B cell (primary cell): ENCODE data around the gene YES1. TPM values are rescaled to one million over a fixed set of nuclear protein-coding genes. Genes with fewer than 3 reads are reported as not detected.
A peak's percentile ranks its signal among the peaks of the same experiment; 100 is the strongest.

Experiments used
- ATAC-seq: fragments of 200-7000 bp; cut with Tn5 transposase; one replicate; pipeline ENCODE4 v1.10.0; 2021; ENCODE audit warnings: low read depth, mild to moderate bottlenecking, moderate number of reproducible peaks, moderate library complexity
- CTCF ChIA-PET: fragments of 350-600 bp; sonication (Branson Sonifier 250); formaldehyde crosslinking; loops from one replicate; lab custom pipeline; 2021; ENCODE audit warnings: antibody characterized with exemption, inconsistent platforms; lab: Charles Lee
- POLR2A ChIA-PET: fragments of 350-600 bp; sonication (Branson Sonifier 250); formaldehyde crosslinking; loops from one replicate; lab custom pipeline; 2021; ENCODE audit warnings: antibody characterized with exemption; lab: Charles Lee
- DNase-seq: peaks from one replicate; pipeline ENCODE4 v3.0.0; 2013
- H2AFZ ChIP-seq: 2 replicates; pipeline ENCODE4 v1.6.1; 2012; ENCODE audit warnings: mild to moderate bottlenecking, low read depth, low read length; ENCODE audit not compliant: insufficient read depth, poor library complexity, severe bottlenecking
- H3K27ac ChIP-seq, 2 donors: 1 replicate in 1 of 2; 2 replicates in 1 of 2; pipeline ENCODE4 v1.5.1; 2012 to 2013; ENCODE audit warnings: low read length in 2 of 2, mild to moderate bottlenecking in 2 of 2, moderate library complexity in 1 of 2
- H3K27me3 ChIP-seq, 4 experiments: fragments of 200-600 bp in 1 of 4; sonication (generic) in 1 of 4; replicated peaks in 1 of 4; 1 replicate in 2 of 4; 2 replicates in 2 of 4; pipeline versions ENCODE4 v1.6.1 to v1.7.0; 2013 to 2016; ENCODE audit warnings: low read length in 3 of 4, mild to moderate bottlenecking in 2 of 4, mixed read lengths in 1 of 4, moderate library complexity in 1 of 4; ENCODE audit not compliant: insufficient read depth in 4 of 4, control insufficient read depth in 3 of 4; ENCODE audit errors: control extremely low read depth in 1 of 4
- H3K36me3 ChIP-seq, 2 experiments: replicated peaks in 1 of 2; 1 replicate in 1 of 2; 2 replicates in 1 of 2; pipeline versions ENCODE4 v1.6.1 to v1.7.1; 2013; ENCODE audit warnings: low read length in 1 of 2; ENCODE audit not compliant: insufficient read depth in 2 of 2, control insufficient read depth in 1 of 2; ENCODE audit errors: control extremely low read depth in 1 of 2, extremely low read depth in 1 of 2
- H3K4me1 ChIP-seq, 2 donors: fragments of 200-600 bp in 1 of 2; sonication (generic) in 1 of 2; 1 replicate in 1 of 2; 2 replicates in 1 of 2; pipeline versions ENCODE4 v1.5.1 to v1.6.1; 2013 to 2017; ENCODE audit warnings: low read length in 2 of 2; ENCODE audit not compliant: control insufficient read depth in 2 of 2, insufficient read depth in 2 of 2
- H3K4me2 ChIP-seq: replicated peaks from 2 replicates; pipeline ENCODE3; 2012; ENCODE audit warnings: mild to moderate bottlenecking, low read depth, low read length; ENCODE audit not compliant: poor library complexity, severe bottlenecking
- H3K4me3 ChIP-seq, 5 experiments: fragments of 200-600 bp in 1 of 5; sonication (generic) in 1 of 5; 1 replicate in 3 of 5; 2 replicates in 2 of 5; pipeline versions ENCODE4 v1.5.1 to v1.7.0; 2011 to 2016; ENCODE audit warnings: low read length in 4 of 5, mild to moderate bottlenecking in 4 of 5, low read depth in 2 of 5, control low read depth in 1 of 5, moderate library complexity in 1 of 5; ENCODE audit not compliant: insufficient read depth in 1 of 5; ENCODE audit errors: control extremely low read depth in 1 of 5, extremely low read depth in 1 of 5
- H3K79me2 ChIP-seq: fragments of 200-600 bp; sonication (generic); one replicate; pipeline ENCODE4 v1.6.0; 2016; ENCODE audit warnings: low read length; ENCODE audit not compliant: control insufficient read depth, insufficient read depth
- H3K9ac ChIP-seq: fragments of 200-600 bp; sonication (generic); 2 replicates; pipeline ENCODE4 v1.6.1; 2017; ENCODE audit warnings: mild to moderate bottlenecking, low read length, moderate library complexity
- H3K9me3 ChIP-seq, 3 donors: one replicate each; pipeline versions ENCODE4 v1.6.1 to v1.7.1; 2013; ENCODE audit warnings: low read length in 2 of 3; ENCODE audit not compliant: control insufficient read depth in 2 of 3, insufficient read depth in 1 of 3; ENCODE audit errors: control extremely low read depth in 1 of 3
- H4K20me1 ChIP-seq: 2 replicates; pipeline ENCODE4 v1.6.0; 2012; ENCODE audit warnings: mild to moderate bottlenecking, low read length; ENCODE audit not compliant: insufficient read depth, control insufficient read depth, poor library complexity, severe bottlenecking
- H3K27ac Mint-ChIP-seq: one replicate; pipeline ENCODE4 v1.8.0; 2021; ENCODE audit warnings: mixed read lengths
- H3K27me3 Mint-ChIP-seq: one replicate; pipeline ENCODE4 v1.8.0; 2021; ENCODE audit warnings: mixed read lengths
- H3K4me1 Mint-ChIP-seq: one replicate; pipeline ENCODE4 v1.8.0; 2021; ENCODE audit warnings: mixed read lengths
- H3K4me3 Mint-ChIP-seq: one replicate; pipeline ENCODE4 v1.8.0; 2021; ENCODE audit warnings: mixed read lengths
- H3K9me3 Mint-ChIP-seq: one replicate; pipeline ENCODE4 v1.8.0; 2022; ENCODE audit warnings: mixed read lengths; ENCODE audit not compliant: insufficient read depth
- CTCF ChIP-seq: fragments of 200-600 bp; IDR thresholded peaks from one replicate; pipeline ENCODE4 v1.8.0; 2022; ENCODE audit warnings: antibody characterized with exemption, mild to moderate bottlenecking
- EZH2 ChIP-seq: IDR thresholded peaks from 2 replicates; pipeline ENCODE4 v1.6.1; 2012; ENCODE audit warnings: borderline replicate concordance, low read depth, mild to moderate bottlenecking, moderate library complexity, low read length; ENCODE audit not compliant: insufficient read depth, poor library complexity, severe bottlenecking
- WGBS: methylation state at CpG from one replicate; pipeline ENCODE4 v1.1.5; 2013; ENCODE audit warnings: missing lambda C conversion rate; ENCODE audit not compliant: insufficient coverage; 5-methylcytosine and 5-hydroxymethylcytosine counted together
- intact Hi-C: fragments of 100-400 bp; cut with micrococcal nuclease; formaldehyde crosslinking; loops from one replicate; pipeline ENCODE4 v1.10.0; 2022
- polyA plus RNA-seq: library from polyadenylated mRNA; depleted of rRNA; stranded (reverse); fragments of >200 nt; gene quantifications from 2 replicates; pipeline ENCODE4 v1.2.3, GENCODE V29; 2012
- total RNA-seq, 2 donors: library from RNA; stranded (reverse); fragments of 120-200 nt in 1 of 2; gene quantifications; 1 replicate in 1 of 2; 2 replicates in 1 of 2; pipeline versions ENCODE4 v1.2.3 to v1.2.4, GENCODE V29; 2013 to 2022

Gene YES1
- total and polyA plus RNA-seq, 2 donors (not counting 1 experiment from before 2014, with no cell fraction given) = 0.30 TPM; not detected in 1

DNA sequence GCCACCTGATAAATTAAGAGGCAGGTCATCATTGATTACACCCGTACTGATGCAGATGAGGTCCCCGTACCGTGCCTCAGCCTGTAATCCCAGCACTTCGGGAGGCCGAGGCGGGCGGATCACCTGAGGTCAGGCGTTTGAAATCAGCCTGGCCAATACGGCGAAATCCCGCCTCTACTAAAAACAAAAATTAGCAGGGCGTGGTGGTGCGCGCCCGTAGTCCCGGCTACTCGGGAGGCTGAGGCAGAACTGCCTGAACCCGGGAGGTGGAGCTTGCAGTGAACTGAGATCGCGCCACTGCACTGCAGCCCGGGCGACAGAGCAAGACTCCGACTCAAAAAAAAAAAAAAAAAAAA lies 98.9 kb downstream of the YES1 start:
- DNase-seq (no peak), ATAC-seq (no peak)
- Histone ChIP-seq H3K27ac (no peak overlapping the region), H3K79me2 (no peaks in the 10 kb centered on the region), H3K9ac (no peak overlapping the region), H3K9me3 (peaks cover 0 to 12% (median 2%) of the 10 kb centered on the region in 3 donors), H3K4me1 (peaks cover 8 to 15% of the 10 kb centered on the region in 2 donors), H2AFZ (no peak overlapping the region), H3K4me3 (no peak overlapping the region), H4K20me1 (no peaks in the 10 kb centered on the region), H3K36me3 (no peaks in the 10 kb centered on the region), H3K27me3 (peaks cover 0 to 15% (median 0%) of the 10 kb centered on the region in 4 experiments), H3K4me2 (no peak overlapping the region)
- CTCF ChIA-PET = interaction anchor here (0.9 kb wide), 1 partner anchor 118 kb away, joined by 3 read pairs; no protein-coding TSS in a partner anchor
- WGBS = 90% methylated on average over 19 of the region's 23 CpGs
- TF ChIP-seq CTCF (no peak), EZH2 (no peak)
- Mint-ChIP-seq H3K27ac (no peak overlapping the region), H3K9me3 (no peaks in the 10 kb centered on the region), H3K27me3 (peaks cover 4% of the 10 kb centered on the region), H3K4me1 (peaks cover 12% of the 10 kb centered on the region), H3K4me3 (peak overlapping the region; percentile 70)
- POLR2A ChIA-PET = no interaction called here
- intact Hi-C loops = loop anchor here (5.0 kb wide), 1 partner anchor 446 kb away; the partner anchor contains the start of gene THOC1

DNA sequence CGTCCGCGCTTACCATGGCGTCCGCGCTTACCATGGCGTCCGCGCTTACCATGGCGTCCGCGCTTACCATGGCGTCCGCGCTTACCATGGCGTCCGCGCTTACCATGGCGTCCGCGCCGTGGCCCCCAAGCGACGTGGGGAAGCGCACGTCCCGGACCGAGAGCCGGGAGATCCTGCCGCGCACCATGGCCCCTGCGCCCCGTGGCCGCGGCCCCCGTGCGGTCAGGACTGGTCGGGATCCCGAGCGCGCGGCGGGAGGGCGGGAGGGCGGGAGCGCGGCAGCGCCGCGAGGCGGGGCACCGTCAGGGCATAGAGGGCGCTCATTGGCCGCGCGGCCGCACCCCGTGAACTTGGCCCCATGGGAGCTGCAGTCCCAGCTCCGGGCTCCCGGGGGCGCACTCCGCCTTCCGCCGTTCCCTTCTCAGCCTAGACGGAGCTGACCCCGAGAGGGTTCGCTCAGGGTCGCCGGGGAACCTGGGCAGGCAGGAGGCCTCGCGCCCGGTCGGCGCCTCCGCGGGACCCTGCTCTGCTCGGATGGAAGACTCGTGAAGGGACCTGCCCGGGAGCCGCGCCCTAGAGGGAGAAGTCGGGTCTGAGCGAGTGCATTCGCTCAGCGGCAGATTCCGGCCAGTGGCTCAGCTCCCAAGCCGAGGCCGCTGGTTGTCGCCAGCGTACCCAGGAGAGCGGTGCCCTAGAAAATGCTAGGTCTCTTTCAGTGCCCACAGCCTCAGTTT lies 99.5 kb downstream of the YES1 start, which contains the start of gene ENOSF1:
Gene ENOSF1, minus strand, starts transcription at position 230 of the 734 bp plus-strand sequence. Its CDS starts 43 bp downstream, at position 187.
- Histone ChIP-seq H3K27ac (peak within 1 kb of the TSS in 1 of 2 donors; percentile 55), H3K27me3 (peaks cover 0 to 15% (median 0%) of the 10 kb centered on the region in 4 experiments), H4K20me1 (no peaks in the 10 kb centered on the region), H3K9ac (peak within 1 kb of the TSS; percentile 71), H3K9me3 (peaks cover 0 to 12% (median 2%) of the 10 kb centered on the region in 3 donors), H3K79me2 (no peaks in the 10 kb centered on the region), H3K4me2 (peak within 1 kb of the TSS; percentile 82), H3K4me1 (peaks cover 8 to 15% of the 10 kb centered on the region in 2 donors), H3K4me3 (peak within 1 kb of the TSS; percentile 45 to 78 (median 53)), H3K36me3 (no peaks in the 10 kb centered on the region), H2AFZ (peak within 1 kb of the TSS; percentile 66)
- Mint-ChIP-seq H3K4me1 (peaks cover 12% of the 10 kb centered on the region), H3K27ac (peak within 1 kb of the TSS; percentile 82), H3K4me3 (peak within 1 kb of the TSS; percentile 80), H3K27me3 (peaks cover 4% of the 10 kb centered on the region), H3K9me3 (no peaks in the 10 kb centered on the region)
- CTCF ChIA-PET = interaction anchor here (0.9 kb wide), 1 partner anchor 118 kb away, joined by 3 read pairs; no protein-coding TSS in a partner anchor
- POLR2A ChIA-PET = no interaction called here
- intact Hi-C loops = loop anchor here (5.0 kb wide), 1 partner anchor 445 kb away; the partner anchor contains the start of gene THOC1
- peak; percentile 80 for DNase-seq
- 11% methylated on average over 88 of the region's 91 CpGs for WGBS
- TF ChIP-seq CTCF (peak; percentile 52), EZH2 (no peak)
- ATAC-seq = peak; percentile 90
